SK-MEL-5 (cell line): ENCODE results near the gene STX8. TPM values are rescaled to one million over a fixed set of nuclear protein-coding genes. Genes with fewer than 3 reads are reported as not detected.
A peak's percentile ranks its signal among the peaks of the same experiment; 100 is the strongest.
"Not testable (repeated sequence)": the region's sequence is repeated elsewhere in the genome, so short reads cannot be mapped to it uniquely, and the experiment has no call there.

ENCODE experiments used
- DNase-seq: peaks from one replicate; pipeline ENCODE4 v3.0.0-alpha.2; 2016; ENCODE audit warnings: low read depth, low spot score
- in situ Hi-C: cut with HindIII; loops from 2 replicates; pipeline ENCODE4 v1.10.0; 2016; ENCODE audit warnings: low sequenced_read_pairs, high pct_unique_total_duplicates, low pct_unique_long_range_greater_than_20kb
- total RNA-seq: library from RNA; depleted of rRNA; stranded (reverse); fragments of >200 nt; shearing (Covaris generic); gene quantifications from 2 replicates; pipeline ENCODE4 v1.2.3, GENCODE V29; 2014

Gene STX8
- total RNA-seq, 1 experiment from 2014 or later = 138 TPM

GRCh38 chr17:9472094-9472493 is 103.5 kb downstream of the STX8 start:
- in situ Hi-C loops = no loop called here
- no peak for DNase-seq

GRCh38 chr17:9470171-9470570 is 105.4 kb downstream of the STX8 start:
- in situ Hi-C loops = no loop called here
- DNase-seq = no peak

DNA sequence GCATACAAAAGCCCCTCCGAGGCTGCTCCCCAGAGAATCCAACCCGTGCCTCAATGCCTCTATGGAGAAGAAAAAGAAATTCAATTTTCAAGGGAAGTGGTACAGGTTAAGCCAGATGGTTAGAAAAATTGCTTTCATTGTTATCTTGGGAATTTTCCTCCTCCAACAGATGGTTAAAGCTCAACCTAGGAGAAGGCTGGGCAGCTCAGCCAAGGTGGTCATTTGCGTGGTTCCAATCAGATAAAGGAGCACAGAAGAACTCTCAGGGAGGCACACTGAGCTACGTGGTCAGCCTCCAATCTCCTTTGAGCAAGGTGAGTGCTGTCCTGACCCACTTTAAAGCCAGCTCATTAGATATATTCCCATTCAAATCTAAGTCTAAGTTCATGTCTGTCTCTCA is 106.7 kb downstream of the STX8 start:
- in situ Hi-C loops = no loop called here
- DNase-seq = no peak

- no peak for DNase-seq
- in situ Hi-C loops = no loop called here
Measured at GRCh38 chr17:9468532-9468931, 107.1 kb downstream of the STX8 start.

- peak; percentile 45 for DNase-seq
Measured at GRCh38 chr17:9467518-9467917, 108.1 kb downstream of the STX8 start.

DNA sequence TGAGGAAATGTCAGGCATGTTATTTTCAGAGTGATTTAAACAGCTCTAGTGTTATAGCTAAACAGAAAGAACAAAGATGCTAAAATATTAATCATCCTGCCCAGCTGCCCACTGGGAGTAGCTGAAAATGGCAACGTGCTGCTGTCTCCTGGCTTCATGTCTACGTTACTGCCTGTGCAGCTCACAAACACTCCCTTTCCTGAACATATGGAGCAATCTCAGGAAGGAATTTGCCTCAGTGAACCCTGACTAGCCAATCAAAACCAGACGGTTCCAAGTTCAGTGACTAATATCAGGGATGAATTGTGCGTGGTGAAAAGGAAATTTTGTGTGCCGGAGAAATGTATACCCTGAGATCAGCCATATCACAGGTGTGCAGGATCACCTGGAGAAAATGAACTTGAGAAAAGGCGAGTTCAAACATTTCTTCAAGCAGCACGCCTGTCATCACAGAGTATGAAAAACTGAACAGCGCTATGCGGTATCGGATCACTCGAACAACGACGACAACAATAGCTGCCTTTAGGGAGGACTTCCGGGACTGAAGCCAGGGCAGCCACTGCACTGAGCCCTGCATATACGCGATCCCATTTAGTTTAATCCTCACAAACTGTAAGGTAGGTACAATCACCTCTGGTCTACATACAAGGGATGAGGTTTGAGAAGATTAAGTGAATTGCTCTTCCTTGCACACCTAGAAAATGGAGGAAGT is 110.3 kb downstream of the STX8 start:
- in situ Hi-C loops = no loop called here
- no peak for DNase-seq

More at GRCh38 chr17:9467518-9467917, 108.1 kb downstream of the STX8 start:
- in situ Hi-C loops = no loop called here

GRCh38 chr17:9457005-9457404 is 118.6 kb downstream of the STX8 start:
- no peak for DNase-seq
- in situ Hi-C loops = no loop called here

- no peak for DNase-seq
- in situ Hi-C loops = no loop called here
Measured at GRCh38 chr17:9456330-9456729, 119.3 kb downstream of the STX8 start.

DNA sequence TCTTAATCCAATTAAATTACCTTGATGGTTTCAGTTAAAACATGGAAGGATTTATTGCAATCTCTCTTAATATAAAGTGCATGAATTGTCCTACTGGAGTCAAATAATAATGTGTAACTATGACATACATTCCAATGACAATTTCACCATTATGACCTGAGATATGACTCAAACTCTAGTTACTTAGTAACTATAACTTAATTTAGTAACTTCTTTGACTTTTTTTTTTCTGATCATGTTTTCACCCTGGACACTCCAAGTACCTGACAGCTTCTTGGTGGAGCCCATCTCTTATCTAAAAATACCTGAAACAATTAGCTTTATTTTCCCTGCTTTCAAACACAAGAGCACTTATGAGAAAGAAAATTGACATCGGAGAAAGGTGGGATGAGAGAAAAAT is 123.7 kb downstream of the STX8 start:
- in situ Hi-C loops = no loop called here
- DNase-seq = no peak

DNA sequence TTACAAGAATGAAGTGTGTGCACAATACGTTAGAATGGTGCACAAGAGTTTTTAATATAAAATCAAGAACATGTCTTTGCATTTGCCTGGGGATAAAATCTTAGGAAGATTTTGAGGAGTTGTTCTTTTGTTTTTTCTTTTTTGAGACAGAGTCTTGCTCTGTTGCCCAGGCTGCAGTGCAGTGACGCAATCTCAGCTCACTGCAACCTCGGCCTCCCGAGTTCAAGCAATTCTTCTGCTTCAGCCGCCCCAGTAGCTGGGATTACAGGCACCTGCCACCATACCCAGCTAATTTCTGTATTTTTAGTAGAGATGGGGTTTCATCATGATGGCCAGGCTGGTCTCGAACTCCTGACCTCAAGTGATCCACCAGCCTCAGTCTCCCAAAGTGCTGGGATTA is 128.3 kb downstream of the STX8 start:
- DNase-seq, in situ Hi-C loops: not testable (repeated sequence)

GRCh38 chr17:9446528-9446927 is 129.1 kb downstream of the STX8 start:
- no peak for DNase-seq
- in situ Hi-C loops = no loop called here

- in situ Hi-C loops = no loop called here
- no peak for DNase-seq
Measured at GRCh38 chr17:9445424-9445823, 130.2 kb downstream of the STX8 start.

GRCh38 chr17:9444687-9445086 is 130.9 kb downstream of the STX8 start:
- in situ Hi-C loops = no loop called here
- DNase-seq = no peak

- in situ Hi-C loops = no loop called here
Measured at GRCh38 chr17:9443811-9444210, 131.8 kb downstream of the STX8 start.

GRCh38 chr17:9439851-9440250 is 135.8 kb downstream of the STX8 start:
- in situ Hi-C loops = no loop called here
- DNase-seq = no peak

More at GRCh38 chr17:9443811-9444210, 131.8 kb downstream of the STX8 start:
- DNase-seq = no peak

GRCh38 chr17:9436630-9437029 is 139.0 kb downstream of the STX8 start:
- in situ Hi-C loops = no loop called here
- DNase-seq = peak; percentile 42

DNA sequence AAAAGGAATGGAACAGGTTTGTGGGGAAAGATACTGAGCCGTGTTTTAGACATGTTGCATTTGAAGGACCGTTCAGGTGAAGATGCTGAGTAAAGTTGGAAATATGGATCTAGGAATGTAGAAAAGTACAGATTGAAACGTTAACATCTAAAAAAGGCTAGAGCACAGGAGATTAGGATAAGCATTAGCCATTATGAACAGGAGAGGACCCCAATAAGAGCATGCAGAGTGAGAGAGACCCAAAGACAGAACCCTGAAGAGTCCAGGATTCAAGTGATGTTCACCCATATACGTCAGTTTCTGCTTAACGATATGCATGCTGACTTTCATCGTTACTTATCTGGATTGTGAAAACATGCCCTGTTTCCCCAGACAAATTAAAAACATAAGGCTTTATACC is 140.5 kb downstream of the STX8 start:
- no peak for DNase-seq
- in situ Hi-C loops = no loop called here

- DNase-seq = no peak
- in situ Hi-C loops = no loop called here
Measured at GRCh38 chr17:9434642-9435057, 141.0 kb downstream of the STX8 start.

DNA sequence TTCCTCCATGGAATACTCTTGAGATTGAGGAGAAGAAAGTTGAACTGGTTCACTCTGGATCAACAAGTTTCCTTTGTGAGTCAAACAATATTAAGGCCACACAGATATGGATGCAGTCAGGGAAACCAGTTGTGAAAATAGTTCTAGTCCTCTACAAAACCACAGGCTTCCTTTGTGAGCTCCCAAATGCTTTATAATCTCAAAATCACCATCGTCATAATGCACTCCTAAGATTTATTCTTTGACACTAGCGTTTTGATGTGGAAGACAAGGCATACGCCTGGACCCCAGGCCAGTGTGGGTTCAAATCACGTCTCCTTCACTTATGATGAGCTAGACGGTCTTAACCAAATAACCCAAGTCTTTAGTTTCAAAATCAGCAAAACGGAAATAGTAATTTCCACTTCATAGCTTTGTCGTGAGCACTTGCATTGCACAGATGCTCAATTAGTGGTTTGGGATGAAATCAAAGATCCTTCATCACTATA is 142.6 kb downstream of the STX8 start:
- in situ Hi-C loops = no loop called here
- DNase-seq = no peak
